NCI-H524 (cell line): Measurements from ENCODE around the gene KISS1.
"Not testable (repeated sequence)": the region's sequence is repeated elsewhere in the genome, so short reads cannot be mapped to it uniquely, and the experiment has no call there.

Source experiments
- DNase-seq, 2 experiments: peaks; one replicate each; lab custom pipeline; 2025; lab: John Stamatoyannopoulos, UW

Gene KISS1

GRCh38 chr1:204196068-204196795 is at the start of gene KISS1:
Gene KISS1 (minus strand): TSS chr1:204196491. CDS start chr1:204192876, 3,615 bp downstream.
- no peak for DNase-seq

- DNase-seq: no peak
Observed at GRCh38 chr1:204242920-204243319, 46.6 kb upstream of the KISS1 start.

- no peak for DNase-seq
Observed at GRCh38 chr1:204241914-204242313, 45.6 kb upstream of the KISS1 start.

- DNase-seq: no peak
Observed at GRCh38 chr1:204241050-204241449, 44.8 kb upstream of the KISS1 start.

GRCh38 chr1:204240233-204240632 is 43.9 kb upstream of the KISS1 start:
- no peak for DNase-seq

GRCh38 chr1:204239401-204239800 is 43.1 kb upstream of the KISS1 start:
- not testable (repeated sequence) for DNase-seq

- DNase-seq: not testable (repeated sequence)
Observed at GRCh38 chr1:204238520-204238919, 42.2 kb upstream of the KISS1 start.

GRCh38 chr1:204237515-204237914 is 41.2 kb upstream of the KISS1 start:
- DNase-seq: not testable (repeated sequence)

- DNase-seq: no peak
Observed at GRCh38 chr1:204232526-204232925, 36.2 kb upstream of the KISS1 start.

- no peak for DNase-seq
Observed at GRCh38 chr1:204230211-204230610, 33.9 kb upstream of the KISS1 start.

- DNase-seq: no peak
Observed at GRCh38 chr1:204228896-204229295, 32.6 kb upstream of the KISS1 start.

- DNase-seq: no peak
Observed at GRCh38 chr1:204227996-204228785, 31.9 kb upstream of the KISS1 start.

GRCh38 chr1:204227351-204227750 is 31.1 kb upstream of the KISS1 start:
- DNase-seq: no peak

- DNase-seq: no peak
Observed at GRCh38 chr1:204225841-204226735, 29.8 kb upstream of the KISS1 start.

GRCh38 chr1:204224655-204225054 is 28.4 kb upstream of the KISS1 start:
- DNase-seq: no peak

GRCh38 chr1:204223129-204223860 is 27.0 kb upstream of the KISS1 start:
- peak in 1 of 2 experiments; percentile 22 for DNase-seq

GRCh38 chr1:204222764-204223055 is 26.4 kb upstream of the KISS1 start:
- DNase-seq: no peak

- no peak for DNase-seq
Observed at GRCh38 chr1:204222006-204222763, 25.9 kb upstream of the KISS1 start.

- no peak for DNase-seq
Observed at GRCh38 chr1:204221271-204221670, 25.0 kb upstream of the KISS1 start.

- no peak for DNase-seq
Observed at GRCh38 chr1:204219971-204220616, 23.8 kb upstream of the KISS1 start.

- no peak for DNase-seq
Observed at GRCh38 chr1:204218552-204218951, 22.3 kb upstream of the KISS1 start.
